GM12878 (cell line): Measurements from ENCODE around the gene ARID5B. TPM values are rescaled to one million over a fixed set of nuclear protein-coding genes. Genes with fewer than 3 reads are reported as not detected.

Experiments used
- BCL11A ChIP-seq: IDR thresholded peaks from 2 replicates; pipeline ENCODE4 v1.6.1; 2011; ENCODE audit warnings: low read depth, low read length
- CBX3 ChIP-seq: fragments of 200-600 bp; sonication (generic); IDR thresholded peaks from 2 replicates; pipeline ENCODE4 v1.6.1; 2016; ENCODE audit warnings: low read depth, borderline replicate concordance
- CHD1 ChIP-seq: IDR thresholded peaks from 2 replicates; pipeline ENCODE4 v1.6.1; 2012; ENCODE audit warnings: low read depth, low read length, improper control_type of control experiment
- CHD2 ChIP-seq: IDR thresholded peaks from 2 replicates; pipeline ENCODE4 v1.6.1; 2011; ENCODE audit warnings: low read depth, low read length, improper control_type of control experiment, borderline replicate concordance
- CREM ChIP-seq: IDR thresholded peaks from 2 replicates; pipeline ENCODE4 v1.6.1; 2014; ENCODE audit warnings: antibody characterized with exemption, low read depth
- EED ChIP-seq: sonication (generic); IDR thresholded peaks from 2 replicates; pipeline ENCODE4 v1.6.1; 2016; ENCODE audit warnings: antibody characterized with exemption, low read depth
- EZH2 ChIP-seq: IDR thresholded peaks from 2 replicates; pipeline ENCODE4 v1.6.1; 2012; ENCODE audit warnings: low read depth, mild to moderate bottlenecking, control low read depth, inconsistent platforms, low read length, borderline replicate concordance; ENCODE audit not compliant: control insufficient read depth
- IKZF2 ChIP-seq, 2 experiments: fragments of 450-650 bp; IDR thresholded peaks; 2 replicates each; pipeline ENCODE4 v1.6.1; 2017; ENCODE audit warnings: mild to moderate bottlenecking in 2 of 2, moderate library complexity in 2 of 2
- JUNB ChIP-seq: IDR thresholded peaks from 2 replicates; pipeline ENCODE4 v1.6.1; 2016; ENCODE audit warnings: antibody characterized with exemption, mild to moderate bottlenecking
- KAT2A ChIP-seq: conservative IDR thresholded peaks from 2 replicates; pipeline ENCODE4 v1.6.1; 2011; ENCODE audit warnings: low read depth, low read length; ENCODE audit not compliant: control insufficient read depth
- KLF5 ChIP-seq: fragments of 450-650 bp; IDR thresholded peaks from 2 replicates; pipeline ENCODE4 v1.6.1; 2014; ENCODE audit warnings: mild to moderate bottlenecking; ENCODE audit not compliant: partially characterized antibody
- LARP7 ChIP-seq: fragments of 450-650 bp; IDR thresholded peaks from 2 replicates; pipeline ENCODE4 v1.6.1; 2017; ENCODE audit warnings: mild to moderate bottlenecking
- NFIC ChIP-seq: IDR thresholded peaks from 2 replicates; pipeline ENCODE4 v1.6.1; 2012; ENCODE audit warnings: low read depth, mild to moderate bottlenecking, inconsistent platforms, low read length, moderate library complexity
- NR2C1 ChIP-seq: fragments of 450-650 bp; IDR thresholded peaks from 2 replicates; pipeline ENCODE4 v1.6.1; 2017; ENCODE audit warnings: antibody characterized with exemption, mild to moderate bottlenecking, moderate library complexity
- NRF1 ChIP-seq: conservative IDR thresholded peaks from 2 replicates; pipeline ENCODE4 v1.6.1; 2011; ENCODE audit warnings: mild to moderate bottlenecking, low read depth, low read length, improper control_type of control experiment
- SREBF1 ChIP-seq: IDR thresholded peaks from 2 replicates; pipeline ENCODE4 v1.6.1; 2012; ENCODE audit warnings: mild to moderate bottlenecking, low read length
- TCF12 ChIP-seq: IDR thresholded peaks from 2 replicates; pipeline ENCODE4 v1.6.1; 2011; ENCODE audit warnings: low read depth, mild to moderate bottlenecking, low read length
- ZNF24 ChIP-seq: fragments of 450-650 bp; IDR thresholded peaks from 2 replicates; pipeline ENCODE4 v1.6.1; 2017; ENCODE audit warnings: antibody characterized with exemption, mild to moderate bottlenecking
- polyA plus RNA-seq, 11 experiments: library from polyadenylated mRNA; depleted of rRNA in 4 of 11; unstranded in 6 of 11; stranded (reverse) in 5 of 11; fragments of >200 nt; fragmentation: Nextera tagmentation in 4 of 11; fragmentation: Illumina TruSeq in 1 of 11; extraction: Ambion mirVana in 4 of 11; extraction: Trizol in 1 of 11; gene quantifications; 1 replicate in 1 of 11; 2 replicates in 10 of 11; pipeline versions ENCODE4 v1.2.1 to v1.2.3, GENCODE V29; 2011 to 2016; ENCODE audit warnings: inconsistent platforms in 2 of 11, missing spikeins in 2 of 11, low read depth in 1 of 11
- total RNA-seq, 4 experiments: library from RNA; depleted of rRNA in 3 of 4; stranded (reverse); fragments of >200 nt in 3 of 4; fragmentation: Illumina TruSeq in 1 of 4; extraction: Trizol in 1 of 4; gene quantifications; 2 replicates each; pipeline versions ENCODE4 v1.2.1 to v1.2.3, GENCODE V29; 2013 to 2021
- TF ChIP-seq, protein P1 (sequence below): IDR thresholded peaks from 2 replicates; pipeline ENCODE4 v1.6.1; 2011; ENCODE audit warnings: borderline replicate concordance, low read depth, mild to moderate bottlenecking, moderate library complexity, low read length; ENCODE audit not compliant: insufficient read depth, poor library complexity, severe bottlenecking
- TF ChIP-seq, protein P2 (sequence below): fragments of 450-650 bp; IDR thresholded peaks from 2 replicates; pipeline ENCODE4 v1.6.1; 2016; ENCODE audit warnings: mild to moderate bottlenecking
- TF ChIP-seq, protein P3 (sequence below): fragments of 450-650 bp; IDR thresholded peaks from 2 replicates; pipeline ENCODE4 v1.6.1; 2017; ENCODE audit warnings: mild to moderate bottlenecking, moderate library complexity
- TF ChIP-seq, protein P4 (sequence below): fragments of 450-650 bp; formaldehyde crosslinking; IDR thresholded peaks from 2 replicates; pipeline ENCODE4 v1.5.0; 2022; ENCODE audit warnings: mild to moderate bottlenecking, missing genetic modification characterization

ARID5B gene
- total and polyA plus RNA-seq, 10 of the 15 experiments (the other 5 are each of a cell fraction or from before 2014, with no cell fraction given): 2.7 to 8.5 (median 6.1) TPM

DNA sequence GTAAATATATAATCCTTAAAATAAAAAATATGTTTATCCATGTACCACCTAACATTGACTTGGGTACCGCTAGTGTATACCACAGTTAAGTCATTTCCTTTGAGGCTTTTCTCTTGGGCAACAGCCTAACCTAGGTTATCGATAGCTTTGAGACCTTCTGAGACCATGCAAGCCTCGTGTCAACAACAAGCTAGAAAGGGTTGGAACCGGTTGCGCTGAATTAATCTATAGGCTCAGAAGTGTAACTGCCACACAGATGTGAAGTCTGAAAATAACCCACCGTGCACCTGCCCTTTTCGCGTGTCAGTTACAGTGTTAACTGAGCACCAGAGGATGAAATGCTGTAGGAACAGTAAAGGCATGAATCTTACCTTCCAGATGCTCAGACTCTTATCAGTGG is 59.8 kb downstream of the ARID5B start (continued):
- TF ChIP-seq CBX3 (no peak), NR2C1 (no peak), KLF5 (no peak), NRF1 (no peak), TCF12 (peak; percentile 89), CREM (no peak), KAT2A (no peak), SREBF1 (no peak), EED (peak; percentile 15; the same call in 1 of the 2 replicates), EZH2 (no peak), CHD2 (no peak), JUNB (peak; percentile 29; the same call in 1 of the 2 replicates), NFIC (peak; percentile 65; the same call in 1 of the 2 replicates), ZNF24 (peak; percentile 48; the same call in 1 of the 2 replicates), BCL11A (no peak), IKZF2 (IDR thresholded peaks at IDR 0.05) (0 out of 4 replicates have a peak, but pooled peaks of 1 of the 2 experiments have one; percentile 17), LARP7 (no peak), CHD1 (no peak)
- TF ChIP-seq, protein P1, sequence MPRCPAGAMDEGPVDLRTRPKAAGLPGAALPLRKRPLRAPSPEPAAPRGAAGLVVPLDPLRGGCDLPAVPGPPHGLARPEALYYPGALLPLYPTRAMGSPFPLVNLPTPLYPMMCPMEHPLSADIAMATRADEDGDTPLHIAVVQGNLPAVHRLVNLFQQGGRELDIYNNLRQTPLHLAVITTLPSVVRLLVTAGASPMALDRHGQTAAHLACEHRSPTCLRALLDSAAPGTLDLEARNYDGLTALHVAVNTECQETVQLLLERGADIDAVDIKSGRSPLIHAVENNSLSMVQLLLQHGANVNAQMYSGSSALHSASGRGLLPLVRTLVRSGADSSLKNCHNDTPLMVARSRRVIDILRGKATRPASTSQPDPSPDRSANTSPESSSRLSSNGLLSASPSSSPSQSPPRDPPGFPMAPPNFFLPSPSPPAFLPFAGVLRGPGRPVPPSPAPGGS: no peak
- TF ChIP-seq, protein P2, sequence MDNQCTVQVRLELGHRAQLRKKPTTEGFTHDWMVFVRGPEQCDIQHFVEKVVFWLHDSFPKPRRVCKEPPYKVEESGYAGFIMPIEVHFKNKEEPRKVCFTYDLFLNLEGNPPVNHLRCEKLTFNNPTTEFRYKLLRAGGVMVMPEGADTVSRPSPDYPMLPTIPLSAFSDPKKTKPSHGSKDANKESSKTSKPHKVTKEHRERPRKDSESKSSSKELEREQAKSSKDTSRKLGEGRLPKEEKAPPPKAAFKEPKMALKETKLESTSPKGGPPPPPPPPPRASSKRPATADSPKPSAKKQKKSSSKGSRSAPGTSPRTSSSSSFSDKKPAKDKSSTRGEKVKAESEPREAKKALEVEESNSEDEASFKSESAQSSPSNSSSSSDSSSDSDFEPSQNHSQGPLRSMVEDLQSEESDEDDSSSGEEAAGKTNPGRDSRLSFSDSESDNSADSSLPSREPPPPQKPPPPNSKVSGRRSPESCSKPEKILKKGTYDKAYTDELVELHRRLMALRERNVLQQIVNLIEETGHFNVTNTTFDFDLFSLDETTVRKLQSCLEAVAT: no peak
- TF ChIP-seq, protein P3, sequence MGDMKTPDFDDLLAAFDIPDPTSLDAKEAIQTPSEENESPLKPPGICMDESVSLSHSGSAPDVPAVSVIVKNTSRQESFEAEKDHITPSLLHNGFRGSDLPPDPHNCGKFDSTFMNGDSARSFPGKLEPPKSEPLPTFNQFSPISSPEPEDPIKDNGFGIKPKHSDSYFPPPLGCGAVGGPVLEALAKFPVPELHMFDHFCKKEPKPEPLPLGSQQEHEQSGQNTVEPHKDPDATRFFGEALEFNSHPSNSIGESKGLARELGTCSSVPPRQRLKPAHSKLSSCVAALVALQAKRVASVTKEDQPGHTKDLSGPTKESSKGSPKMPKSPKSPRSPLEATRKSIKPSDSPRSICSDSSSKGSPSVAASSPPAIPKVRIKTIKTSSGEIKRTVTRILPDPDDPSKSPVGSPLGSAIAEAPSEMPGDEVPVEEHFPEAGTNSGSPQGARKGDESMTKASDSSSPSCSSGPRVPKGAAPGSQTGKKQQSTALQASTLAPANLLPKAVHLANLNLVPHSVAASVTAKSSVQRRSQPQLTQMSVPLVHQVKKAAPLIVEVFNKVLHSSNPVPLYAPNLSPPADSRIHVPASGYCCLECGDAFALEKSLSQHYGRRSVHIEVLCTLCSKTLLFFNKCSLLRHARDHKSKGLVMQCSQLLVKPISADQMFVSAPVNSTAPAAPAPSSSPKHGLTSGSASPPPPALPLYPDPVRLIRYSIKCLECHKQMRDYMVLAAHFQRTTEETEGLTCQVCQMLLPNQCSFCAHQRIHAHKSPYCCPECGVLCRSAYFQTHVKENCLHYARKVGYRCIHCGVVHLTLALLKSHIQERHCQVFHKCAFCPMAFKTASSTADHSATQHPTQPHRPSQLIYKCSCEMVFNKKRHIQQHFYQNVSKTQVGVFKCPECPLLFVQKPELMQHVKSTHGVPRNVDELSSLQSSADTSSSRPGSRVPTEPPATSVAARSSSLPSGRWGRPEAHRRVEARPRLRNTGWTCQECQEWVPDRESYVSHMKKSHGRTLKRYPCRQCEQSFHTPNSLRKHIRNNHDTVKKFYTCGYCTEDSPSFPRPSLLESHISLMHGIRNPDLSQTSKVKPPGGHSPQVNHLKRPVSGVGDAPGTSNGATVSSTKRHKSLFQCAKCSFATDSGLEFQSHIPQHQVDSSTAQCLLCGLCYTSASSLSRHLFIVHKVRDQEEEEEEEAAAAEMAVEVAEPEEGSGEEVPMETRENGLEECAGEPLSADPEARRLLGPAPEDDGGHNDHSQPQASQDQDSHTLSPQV: 0 out of 2 replicates have a peak, but pooled peaks have one; percentile 51
- TF ChIP-seq, protein P4, sequence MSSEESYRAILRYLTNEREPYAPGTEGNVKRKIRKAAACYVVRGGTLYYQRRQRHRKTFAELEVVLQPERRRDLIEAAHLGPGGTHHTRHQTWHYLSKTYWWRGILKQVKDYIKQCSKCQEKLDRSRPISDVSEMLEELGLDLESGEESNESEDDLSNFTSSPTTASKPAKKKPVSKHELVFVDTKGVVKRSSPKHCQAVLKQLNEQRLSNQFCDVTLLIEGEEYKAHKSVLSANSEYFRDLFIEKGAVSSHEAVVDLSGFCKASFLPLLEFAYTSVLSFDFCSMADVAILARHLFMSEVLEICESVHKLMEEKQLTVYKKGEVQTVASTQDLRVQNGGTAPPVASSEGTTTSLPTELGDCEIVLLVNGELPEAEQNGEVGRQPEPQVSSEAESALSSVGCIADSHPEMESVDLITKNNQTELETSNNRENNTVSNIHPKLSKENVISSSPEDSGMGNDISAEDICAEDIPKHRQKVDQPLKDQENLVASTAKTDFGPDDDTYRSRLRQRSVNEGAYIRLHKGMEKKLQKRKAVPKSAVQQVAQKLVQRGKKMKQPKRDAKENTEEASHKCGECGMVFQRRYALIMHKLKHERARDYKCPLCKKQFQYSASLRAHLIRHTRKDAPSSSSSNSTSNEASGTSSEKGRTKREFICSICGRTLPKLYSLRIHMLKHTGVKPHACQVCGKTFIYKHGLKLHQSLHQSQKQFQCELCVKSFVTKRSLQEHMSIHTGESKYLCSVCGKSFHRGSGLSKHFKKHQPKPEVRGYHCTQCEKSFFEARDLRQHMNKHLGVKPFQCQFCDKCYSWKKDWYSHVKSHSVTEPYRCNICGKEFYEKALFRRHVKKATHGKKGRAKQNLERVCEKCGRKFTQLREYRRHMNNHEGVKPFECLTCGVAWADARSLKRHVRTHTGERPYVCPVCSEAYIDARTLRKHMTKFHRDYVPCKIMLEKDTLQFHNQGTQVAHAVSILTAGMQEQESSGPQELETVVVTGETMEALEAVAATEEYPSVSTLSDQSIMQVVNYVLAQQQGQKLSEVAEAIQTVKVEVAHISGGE: no peak
